ENCODE data around the gene SERPINF2. TPM values are rescaled to one million over a fixed set of nuclear protein-coding genes. Genes with fewer than 3 reads are reported as not detected.

Gene SERPINF2
- total RNA-seq, 1 donor from 2014 or later, result 24.1 TPM

- ATAC-seq (peak; percentile 76 to 79), DNase-seq (peak; percentile 84)
- H3K9me3 ChIP-seq, result no peaks in the 10 kb centered on the region
- intact Hi-C loops (cut with DNase I), result no loop called here
- H3K27ac ChIP-seq, result peak overlapping the region; percentile 85
- peaks cover 46% of the 10 kb centered on the region for H3K4me1 ChIP-seq
- no peaks in the 10 kb centered on the region for H3K27me3 ChIP-seq (ENCODE audit: low read depth)
- no peaks in the 10 kb centered on the region for H3K36me3 ChIP-seq
- H3K4me3 ChIP-seq, result peak overlapping the region; percentile 44
- TF ChIP-seq CTCF (IDR thresholded peaks at IDR 0.05), result no peak
Observed at GRCh38 chr17:1752425-1753262, 10.0 kb downstream of the SERPINF2 start.

- H3K4me1 ChIP-seq, result peaks cover 46% of the 10 kb centered on the region
- no peaks in the 10 kb centered on the region for H3K27me3 ChIP-seq (ENCODE audit: low read depth)
Observed at GRCh38 chr17:1753767-1754429, 11.2 kb downstream of the SERPINF2 start.

GRCh38 chr17:1754430-1755112 is 11.9 kb downstream of the SERPINF2 start:
- Histone ChIP-seq H3K27me3 (ENCODE audit: low read depth) (no peaks in the 10 kb centered on the region), H3K9me3 (no peaks in the 10 kb centered on the region), H3K27ac (peak overlapping the region; percentile 41), H3K4me1 (peaks cover 46% of the 10 kb centered on the region), H3K4me3 (no peak overlapping the region), H3K36me3 (no peaks in the 10 kb centered on the region)
- DNase-seq (no peak), ATAC-seq (no peak)
- intact Hi-C loops (cut with DNase I), result no loop called here
- no peak for TF ChIP-seq CTCF (IDR thresholded peaks at IDR 0.05)

More at GRCh38 chr17:1753767-1754429, 11.2 kb downstream of the SERPINF2 start:
- Histone ChIP-seq H3K27ac (peak overlapping the region; percentile 41), H3K9me3 (no peaks in the 10 kb centered on the region), H3K4me3 (peak overlapping the region; percentile 44), H3K36me3 (no peaks in the 10 kb centered on the region)
- intact Hi-C loops (cut with DNase I), result no loop called here
- TF ChIP-seq CTCF (IDR thresholded peaks at IDR 0.05), result no peak
- no peak for ATAC-seq
- DNase-seq, result no peak

GRCh38 chr17:1755252-1755826 is 12.7 kb downstream of the SERPINF2 start:
- no peak for ATAC-seq
- TF ChIP-seq CTCF (IDR thresholded peaks at IDR 0.05), result no peak
- no peaks in the 10 kb centered on the region for H3K36me3 ChIP-seq
- H3K27me3 ChIP-seq (ENCODE audit: low read depth), result no peaks in the 10 kb centered on the region
- H3K4me3 ChIP-seq, result no peak overlapping the region
- H3K9me3 ChIP-seq, result no peaks in the 10 kb centered on the region
- H3K27ac ChIP-seq, result peak overlapping the region; percentile 41
- intact Hi-C loops (cut with DNase I), result no loop called here
- H3K4me1 ChIP-seq, result peaks cover 41% of the 10 kb centered on the region
- no peak for DNase-seq

GRCh38 chr17:1755827-1756262 is 13.2 kb downstream of the SERPINF2 start:
- Histone ChIP-seq H3K27me3 (ENCODE audit: low read depth) (no peaks in the 10 kb centered on the region), H3K27ac (no peak overlapping the region), H3K4me1 (peaks cover 36% of the 10 kb centered on the region), H3K36me3 (no peaks in the 10 kb centered on the region), H3K9me3 (no peaks in the 10 kb centered on the region), H3K4me3 (no peak overlapping the region)
- intact Hi-C loops (cut with DNase I), result no loop called here
- no peak for TF ChIP-seq CTCF (IDR thresholded peaks at IDR 0.05)
- no peak for DNase-seq
- no peak for ATAC-seq

Data from lower lobe of right lung (tissue), 2 donors.